ENCODE results near the gene NODAL.

DNA sequence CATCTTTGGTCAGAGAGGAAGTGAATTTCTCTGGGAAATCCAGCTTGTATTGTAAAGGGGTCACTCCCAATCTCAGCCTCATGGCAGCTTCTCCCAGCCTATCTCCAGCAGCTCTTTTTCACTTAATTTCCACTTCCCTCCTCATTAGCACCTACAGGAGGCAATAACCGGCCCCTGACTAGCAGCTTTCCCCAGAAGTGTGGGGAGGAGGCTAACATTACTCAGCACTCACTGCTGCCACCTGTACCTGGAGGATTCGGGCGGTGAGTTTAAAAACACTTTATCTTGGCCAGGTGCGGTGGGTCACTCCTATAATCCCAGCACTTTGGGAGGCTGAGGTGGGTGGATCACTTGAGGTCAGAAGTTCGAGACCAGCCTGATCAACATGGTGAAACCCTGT lies 3.8 kb downstream of the NODAL start:
- TF ChIP-seq, protein P1, sequence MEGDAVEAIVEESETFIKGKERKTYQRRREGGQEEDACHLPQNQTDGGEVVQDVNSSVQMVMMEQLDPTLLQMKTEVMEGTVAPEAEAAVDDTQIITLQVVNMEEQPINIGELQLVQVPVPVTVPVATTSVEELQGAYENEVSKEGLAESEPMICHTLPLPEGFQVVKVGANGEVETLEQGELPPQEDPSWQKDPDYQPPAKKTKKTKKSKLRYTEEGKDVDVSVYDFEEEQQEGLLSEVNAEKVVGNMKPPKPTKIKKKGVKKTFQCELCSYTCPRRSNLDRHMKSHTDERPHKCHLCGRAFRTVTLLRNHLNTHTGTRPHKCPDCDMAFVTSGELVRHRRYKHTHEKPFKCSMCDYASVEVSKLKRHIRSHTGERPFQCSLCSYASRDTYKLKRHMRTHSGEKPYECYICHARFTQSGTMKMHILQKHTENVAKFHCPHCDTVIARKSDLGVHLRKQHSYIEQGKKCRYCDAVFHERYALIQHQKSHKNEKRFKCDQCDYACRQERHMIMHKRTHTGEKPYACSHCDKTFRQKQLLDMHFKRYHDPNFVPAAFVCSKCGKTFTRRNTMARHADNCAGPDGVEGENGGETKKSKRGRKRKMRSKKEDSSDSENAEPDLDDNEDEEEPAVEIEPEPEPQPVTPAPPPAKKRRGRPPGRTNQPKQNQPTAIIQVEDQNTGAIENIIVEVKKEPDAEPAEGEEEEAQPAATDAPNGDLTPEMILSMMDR (IDR thresholded peaks at IDR 0.05 in 8 of 11, conservative IDR thresholded peaks at IDR 0.05 in 3 of 11): no peak
- TF ChIP-seq POLR2A (IDR thresholded peaks at IDR 0.05) (no peak), POLR2AphosphoS5 (IDR thresholded peaks at IDR 0.05) (no peak)
